Astrocyte (in vitro differentiated cells and primary cell): Measurements from ENCODE around the gene DPH2.

Experiments used
- EZH2 ChIP-seq: IDR thresholded peaks from 2 replicates; pipeline ENCODE4 v1.6.1; 2012; ENCODE audit warnings: mild to moderate bottlenecking, low read length, inconsistent platforms; ENCODE audit not compliant: insufficient read depth
- TF ChIP-seq, protein P1 (sequence below): IDR thresholded peaks from 2 replicates; pipeline ENCODE4 v1.5.1; 2011; ENCODE audit warnings: low read depth, mild to moderate bottlenecking, inconsistent platforms, low read length, moderate library complexity; ENCODE audit not compliant: insufficient read depth

DNA sequence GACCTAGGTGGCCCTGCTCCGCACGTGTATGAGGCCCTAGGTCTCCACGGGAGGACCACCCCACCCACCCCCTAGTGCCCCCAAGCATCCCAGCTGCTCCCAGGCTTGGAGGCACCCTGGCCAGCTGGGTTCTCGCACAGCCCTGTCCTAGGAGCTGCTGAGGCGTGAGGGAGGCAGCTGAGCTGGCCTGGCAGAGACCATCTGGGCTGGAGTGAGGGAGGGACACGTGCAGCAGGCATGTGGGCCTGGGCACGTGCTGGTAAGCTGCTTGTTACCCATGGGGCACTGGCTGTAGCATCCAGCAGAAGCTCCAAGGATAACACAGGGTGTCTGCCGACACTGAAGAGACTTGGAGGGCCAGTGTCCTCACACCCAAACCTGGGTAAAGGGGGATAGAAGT, 51.3 kb downstream of the DPH2 start:
- TF ChIP-seq, protein P1, sequence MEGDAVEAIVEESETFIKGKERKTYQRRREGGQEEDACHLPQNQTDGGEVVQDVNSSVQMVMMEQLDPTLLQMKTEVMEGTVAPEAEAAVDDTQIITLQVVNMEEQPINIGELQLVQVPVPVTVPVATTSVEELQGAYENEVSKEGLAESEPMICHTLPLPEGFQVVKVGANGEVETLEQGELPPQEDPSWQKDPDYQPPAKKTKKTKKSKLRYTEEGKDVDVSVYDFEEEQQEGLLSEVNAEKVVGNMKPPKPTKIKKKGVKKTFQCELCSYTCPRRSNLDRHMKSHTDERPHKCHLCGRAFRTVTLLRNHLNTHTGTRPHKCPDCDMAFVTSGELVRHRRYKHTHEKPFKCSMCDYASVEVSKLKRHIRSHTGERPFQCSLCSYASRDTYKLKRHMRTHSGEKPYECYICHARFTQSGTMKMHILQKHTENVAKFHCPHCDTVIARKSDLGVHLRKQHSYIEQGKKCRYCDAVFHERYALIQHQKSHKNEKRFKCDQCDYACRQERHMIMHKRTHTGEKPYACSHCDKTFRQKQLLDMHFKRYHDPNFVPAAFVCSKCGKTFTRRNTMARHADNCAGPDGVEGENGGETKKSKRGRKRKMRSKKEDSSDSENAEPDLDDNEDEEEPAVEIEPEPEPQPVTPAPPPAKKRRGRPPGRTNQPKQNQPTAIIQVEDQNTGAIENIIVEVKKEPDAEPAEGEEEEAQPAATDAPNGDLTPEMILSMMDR = no peak
- no peak for TF ChIP-seq EZH2
